RWPE2 (cell line): Measurements from ENCODE around the gene EML6.
A peak's percentile ranks its signal among the peaks of the same experiment; 100 is the strongest.

Experiments used
- ATAC-seq: fragments of 200-7000 bp; cut with Tn5 transposase; 3 replicates; pipeline ENCODE4 v1.9.1; 2021; ENCODE audit warnings: low read depth
- DNase-seq: peaks from one replicate; pipeline ENCODE4 v3.0.0-alpha.2; 2020; ENCODE audit warnings: low spot score
- H3K27ac ChIP-seq: fragments of 450-650 bp; 2 replicates; pipeline ENCODE4 v1.5.1; 2017; ENCODE audit warnings: mild to moderate bottlenecking; ENCODE audit not compliant: poor library complexity, severe bottlenecking
- H3K27me3 ChIP-seq: fragments of 250-450 bp; sonication (Bioruptor Pico); 2 replicates; pipeline ENCODE4 v1.5.1; 2021; ENCODE audit warnings: mild to moderate bottlenecking, moderate library complexity; ENCODE audit not compliant: insufficient read depth, poor library complexity, severe bottlenecking
- H3K36me3 ChIP-seq: fragments of 250-450 bp; sonication (Bioruptor Pico); 2 replicates; pipeline ENCODE4 v1.5.1; 2020; ENCODE audit warnings: low read depth, mild to moderate bottlenecking, moderate library complexity
- H3K4me1 ChIP-seq: fragments of 250-450 bp; sonication (Bioruptor Pico); 2 replicates; pipeline ENCODE4 v1.5.1; 2021; ENCODE audit warnings: mild to moderate bottlenecking, moderate library complexity; ENCODE audit not compliant: insufficient read depth, poor library complexity, severe bottlenecking
- H3K4me3 ChIP-seq: fragments of 250-450 bp; sonication (Bioruptor Pico); 2 replicates; pipeline ENCODE4 v1.5.1; 2021; ENCODE audit warnings: mild to moderate bottlenecking, moderate library complexity; ENCODE audit not compliant: severe bottlenecking
- H3K9me3 ChIP-seq: fragments of 250-450 bp; sonication (Bioruptor Pico); 2 replicates; pipeline ENCODE4 v1.5.1; 2021; ENCODE audit warnings: mild to moderate bottlenecking, moderate library complexity; ENCODE audit not compliant: severe bottlenecking
- CTCF ChIP-seq: fragments of 450-650 bp; IDR thresholded peaks from one replicate; pipeline ENCODE4 v1.5.1; 2017; ENCODE audit warnings: mild to moderate bottlenecking, moderate library complexity; ENCODE audit not compliant: poor library complexity, severe bottlenecking

The EML6 gene

GRCh38 chr2:54723131-54723995 is at the start of gene EML6:
EML6 (plus strand) TSS chr2:54723662; CDS start chr2:54725062, 1,400 bp downstream.
- Histone ChIP-seq H3K27me3 (no peaks in the 10 kb centered on the region), H3K9me3 (no peaks in the 10 kb centered on the region), H3K36me3 (no peaks in the 10 kb centered on the region), H3K4me3 (peak within 1 kb of the TSS; percentile 49), H3K4me1 (peaks cover 5% of the 10 kb centered on the region), H3K27ac (no peak within 1 kb of the TSS)
- ATAC-seq, result peak; percentile 97
- DNase-seq, result peak; percentile 99
- TF ChIP-seq CTCF, result peak; percentile 36

GRCh38 chr2:54675281-54675680 is 48.2 kb upstream of the EML6 start:
- no peaks in the 10 kb centered on the region for H3K27me3 ChIP-seq
- ATAC-seq, result no peak

GRCh38 chr2:54675738-54676137 is 47.7 kb upstream of the EML6 start:
- no peak overlapping the region for H3K4me3 ChIP-seq
- ATAC-seq, result no peak
- no peaks in the 10 kb centered on the region for H3K27me3 ChIP-seq
- H3K9me3 ChIP-seq, result no peaks in the 10 kb centered on the region
- no peak for TF ChIP-seq CTCF
- H3K27ac ChIP-seq, result no peak overlapping the region
- no peak for DNase-seq
- no peaks in the 10 kb centered on the region; the same call in 1 of the 2 replicates for H3K36me3 ChIP-seq
- peaks cover 18% of the 10 kb centered on the region for H3K4me1 ChIP-seq

More at GRCh38 chr2:54675281-54675680, 48.2 kb upstream of the EML6 start:
- H3K4me1 ChIP-seq, result peaks cover 18% of the 10 kb centered on the region
- DNase-seq, result no peak
- no peak overlapping the region for H3K27ac ChIP-seq
- H3K4me3 ChIP-seq, result no peak overlapping the region
- no peak for TF ChIP-seq CTCF
- H3K9me3 ChIP-seq, result no peaks in the 10 kb centered on the region
- H3K36me3 ChIP-seq, result no peaks in the 10 kb centered on the region; the same call in 1 of the 2 replicates

GRCh38 chr2:54676656-54677055 is 46.8 kb upstream of the EML6 start:
- Histone ChIP-seq H3K4me1 (peaks cover 18% of the 10 kb centered on the region), H3K27me3 (no peaks in the 10 kb centered on the region), H3K9me3 (no peaks in the 10 kb centered on the region), H3K27ac (no peak overlapping the region), H3K36me3 (no peaks in the 10 kb centered on the region), H3K4me3 (no peak overlapping the region)
- no peak for TF ChIP-seq CTCF
- DNase-seq (no peak), ATAC-seq (no peak)
